22Rv1 (cell line): ENCODE measurements around the gene CHPF.

Source experiments
- ZFX ChIP-seq: fragments of 450-650 bp; IDR thresholded peaks from 2 replicates; pipeline ENCODE4 v1.6.1; 2017; ENCODE audit warnings: antibody characterized with exemption, borderline replicate concordance
- TF ChIP-seq, protein P1 (sequence below): fragments of 450-650 bp; IDR thresholded peaks from 2 replicates; pipeline ENCODE4 v1.5.1; 2017; ENCODE audit warnings: mild to moderate bottlenecking

DNA sequence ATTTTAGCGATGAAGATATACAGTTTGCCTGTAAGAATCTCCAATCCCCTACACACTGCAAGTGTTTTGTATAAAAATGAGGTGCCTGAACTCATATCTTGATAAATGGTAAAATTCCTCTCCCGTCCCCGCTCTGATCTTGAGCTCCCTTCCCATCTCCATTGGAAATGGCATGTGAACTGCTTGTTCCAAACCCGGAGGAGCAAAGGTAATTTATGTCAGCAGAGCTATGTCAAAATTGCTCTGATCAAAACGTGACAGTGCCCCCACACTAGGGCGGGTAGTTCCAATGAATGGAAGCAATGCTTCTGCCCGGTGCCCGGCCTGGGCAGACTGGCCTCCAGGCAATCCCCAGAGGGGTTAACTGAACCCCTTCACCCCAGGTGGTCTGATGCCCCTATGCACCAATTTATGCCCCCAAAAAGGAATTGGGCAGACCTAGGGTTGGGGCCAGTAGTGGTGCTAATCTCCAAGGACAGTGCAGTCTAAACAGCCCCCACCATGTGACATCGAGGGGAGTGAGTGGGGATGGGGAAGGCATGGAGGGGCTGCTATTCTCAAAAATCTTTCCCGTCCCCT, 48.6 kb downstream of the CHPF start:
- TF ChIP-seq, protein P1, sequence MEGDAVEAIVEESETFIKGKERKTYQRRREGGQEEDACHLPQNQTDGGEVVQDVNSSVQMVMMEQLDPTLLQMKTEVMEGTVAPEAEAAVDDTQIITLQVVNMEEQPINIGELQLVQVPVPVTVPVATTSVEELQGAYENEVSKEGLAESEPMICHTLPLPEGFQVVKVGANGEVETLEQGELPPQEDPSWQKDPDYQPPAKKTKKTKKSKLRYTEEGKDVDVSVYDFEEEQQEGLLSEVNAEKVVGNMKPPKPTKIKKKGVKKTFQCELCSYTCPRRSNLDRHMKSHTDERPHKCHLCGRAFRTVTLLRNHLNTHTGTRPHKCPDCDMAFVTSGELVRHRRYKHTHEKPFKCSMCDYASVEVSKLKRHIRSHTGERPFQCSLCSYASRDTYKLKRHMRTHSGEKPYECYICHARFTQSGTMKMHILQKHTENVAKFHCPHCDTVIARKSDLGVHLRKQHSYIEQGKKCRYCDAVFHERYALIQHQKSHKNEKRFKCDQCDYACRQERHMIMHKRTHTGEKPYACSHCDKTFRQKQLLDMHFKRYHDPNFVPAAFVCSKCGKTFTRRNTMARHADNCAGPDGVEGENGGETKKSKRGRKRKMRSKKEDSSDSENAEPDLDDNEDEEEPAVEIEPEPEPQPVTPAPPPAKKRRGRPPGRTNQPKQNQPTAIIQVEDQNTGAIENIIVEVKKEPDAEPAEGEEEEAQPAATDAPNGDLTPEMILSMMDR = no peak
- no peak for TF ChIP-seq ZFX
